Measurements from ENCODE around the gene NFATC2. TPM values are rescaled to one million over a fixed set of nuclear protein-coding genes. Genes with fewer than 3 reads are reported as not detected.
A peak's percentile ranks its signal among the peaks of the same experiment; 100 is the strongest.

NFATC2 gene
- total and polyA plus RNA-seq, 2 of the 4 experiments (the other 2 are of a cell fraction), result 0.18 to 0.38 TPM

GRCh38 chr20:51337126-51337805, 205.3 kb downstream of the NFATC2 start:
- Histone ChIP-seq H2AK9ac (replicated peaks; ENCODE audit: low read depth, low read length, poor library complexity) (no peak overlapping the region), H4K20me1 (ENCODE audit: insufficient read depth, low read length) (no peaks in the 10 kb centered on the region), H2AFZ (replicated peaks; ENCODE audit: low read length, poor library complexity) (no peak overlapping the region), H4K91ac (ENCODE audit: insufficient read depth, low read depth, low read length) (peak overlapping the region; percentile 93), H3K23ac (ENCODE audit: low read depth, low read length) (peak overlapping the region; percentile 6; the same call in 1 of the 2 replicates), H4K8ac (ENCODE audit: low read depth in 2 of 2, low read length in 2 of 2) (peak overlapping the region; percentile 18 to 75), H3K4me1 (ENCODE audit: control insufficient read depth, insufficient read depth, low read length) (peaks cover 25% of the 10 kb centered on the region), H2BK5ac (ENCODE audit: low read depth, low read length, poor library complexity, severe bottlenecking) (peak overlapping the region; percentile 96), H2BK20ac (ENCODE audit: low read depth, low read length) (peak overlapping the region; percentile 98), H3K9ac (ENCODE audit: low read depth, low read length) (no peak overlapping the region), H2BK120ac (ENCODE audit: low read depth, low read length) (peak overlapping the region; percentile 96), H3K9me1 (ENCODE audit: insufficient read depth, low read length) (peaks cover 34% of the 10 kb centered on the region), H3K27ac (ENCODE audit: insufficient read depth, low read length) (peak overlapping the region; percentile 9; the same call in 1 of the 2 replicates), H3K27me3 (ENCODE audit: control insufficient read depth, insufficient read depth, low read length) (no peaks in the 10 kb centered on the region), H3K4me3 (ENCODE audit: insufficient read depth, low read depth, low read length) (no peak overlapping the region), H3K18ac (ENCODE audit: low read depth, low read length) (peak overlapping the region; percentile 84; the same call in 1 of the 2 replicates), H3K9me3 (ENCODE audit: control insufficient read depth, insufficient read depth, low read length) (no peaks in the 10 kb centered on the region), H2BK15ac (ENCODE audit: low read depth, low read length) (peak overlapping the region; percentile 100), H3K4me2 (ENCODE audit: low read depth, low read length) (no peak overlapping the region), H4K5ac (ENCODE audit: low read depth, low read length) (peak overlapping the region; percentile 64; the same call in 1 of the 2 replicates), H3K14ac (replicated peaks; ENCODE audit: low read depth, low read length) (peak overlapping the region; percentile 98), H3K56ac (ENCODE audit: extremely low read depth, insufficient read depth, low read length) (no peak overlapping the region; the same call in 1 of the 2 replicates), H3K36me3 (ENCODE audit: control insufficient read depth, insufficient read depth, low read length) (no peaks in the 10 kb centered on the region), H2AK5ac (ENCODE audit: low read depth, low read length) (peak overlapping the region; percentile 95), H3K4ac (ENCODE audit: low read depth, low read length) (peak overlapping the region; percentile 96), H3K79me1 (ENCODE audit: low read depth in 1 of 2, low read length in 2 of 2) (peaks cover 0 to 25% of the 10 kb centered on the region in 2 experiments; a peak in 2 of 4 replicates)
- intact Hi-C loops (cut with micrococcal nuclease) (no loop called here), in situ Hi-C loops (cut with MboI; ENCODE audit: low sequenced_read_pairs) (no loop called here), dilution Hi-C loops (cut with HindIII; ENCODE audit: low sequenced_read_pairs, unreplicated experiment) (no loop called here)
- ChIA-PET CTCF (no interaction called here), POLR2A (ENCODE audit: unreplicated experiment) (no interaction called here)
- peak; percentile 47; the same call in 1 of the 2 replicates for TF ChIP-seq USF2 (IDR thresholded peaks at IDR 0.05; ENCODE audit: low read depth, low read length)
- TF ChIP-seq FOS (IDR thresholded peaks at IDR 0.05; ENCODE audit: low read depth, low read length), result no peak
- ATAC-seq (ENCODE audit: low read depth), result no peak
- no CpG with 5 or more reads among the region's 3 CpGs for WGBS, 2 experiments (ENCODE audit: extremely low coverage in 2 of 2, insufficient read length in 1 of 2)
- BruUV-seq (replicated peaks), result no TSS peak
- no peak for DNase-seq

Small RNA genes within 50 kb of the gene (microRNA-seq; reads per million reads assigned to microRNA genes)
- 0 to 0.73 reads per million in 2 experiments for gene MIR3194 (ENCODE audit: insufficient read depth in 1 of 2, insufficient read length in 1 of 2, unreplicated experiment in 1 of 2)

Small RNA genes within 50 kb of the gene (small RNA-seq; reads per million reads assigned to genes)
- gene MIR3194, result 0 reads per million in 5 experiments

Other genes starting within 250 kb of the NFATC2 start
- 22.4 and 23.3 TPM in 2 replicates for gene ATP9A, start 225.7 kb upstream of the NFATC2 start, total RNA-seq (2012; rRNA removed)
- 10.4 and 10.6 TPM in 2 replicates for gene ATP9A, start 225.7 kb upstream of the NFATC2 start, polyA plus RNA-seq (2012; rRNA removed)

Measured in IMR-90 (cell line).